GM18868 (cell line): ENCODE results near the gene ZNF83.
"Not testable (repeated sequence)": the region's sequence is repeated elsewhere in the genome, so short reads cannot be mapped to it uniquely, and the experiment has no call there.

Experiments
- ATAC-seq: cut with Tn5 transposase; IDR thresholded peaks from one replicate; pipeline ENCODE4 v1.9.1; 2021; ENCODE audit warnings: mild to moderate bottlenecking, moderate library complexity; ENCODE audit not compliant: unreplicated experiment

The ZNF83 gene

GRCh38 chr19:52637718-52638585 lies at the start of gene ZNF83:
ZNF83 (minus strand) TSS chr19:52638355.
- ATAC-seq = peak; percentile 80

- no peak for ATAC-seq
These were observed 49.5 kb upstream of the ZNF83 start for GRCh38 chr19:52687684-52688083.

GRCh38 chr19:52685811-52686210 lies 47.7 kb upstream of the ZNF83 start:
- ATAC-seq = no peak

GRCh38 chr19:52681216-52681615 lies 43.1 kb upstream of the ZNF83 start:
- not testable (repeated sequence) for ATAC-seq

- no peak for ATAC-seq
These were observed 41.4 kb upstream of the ZNF83 start for GRCh38 chr19:52679598-52679997.

GRCh38 chr19:52675239-52675638 lies 37.1 kb upstream of the ZNF83 start:
- not testable (repeated sequence) for ATAC-seq

GRCh38 chr19:52673014-52673413 lies 34.9 kb upstream of the ZNF83 start:
- ATAC-seq = no peak

GRCh38 chr19:52670046-52670445 lies 31.9 kb upstream of the ZNF83 start:
- no peak for ATAC-seq

- ATAC-seq = no peak
These were observed 31.4 kb upstream of the ZNF83 start for GRCh38 chr19:52669586-52669985.

GRCh38 chr19:52667972-52668371 lies 29.8 kb upstream of the ZNF83 start:
- ATAC-seq = no peak

- ATAC-seq = no peak
These were observed 28.4 kb upstream of the ZNF83 start for GRCh38 chr19:52666506-52666905.

GRCh38 chr19:52665529-52665928 lies 27.4 kb upstream of the ZNF83 start:
- ATAC-seq = no peak

GRCh38 chr19:52665027-52665426 lies 26.9 kb upstream of the ZNF83 start:
- ATAC-seq = no peak

GRCh38 chr19:52664461-52664860 lies 26.3 kb upstream of the ZNF83 start:
- no peak for ATAC-seq

- ATAC-seq = no peak
These were observed 24.5 kb upstream of the ZNF83 start for GRCh38 chr19:52662631-52663030.

- no peak for ATAC-seq
These were observed 22.8 kb upstream of the ZNF83 start for GRCh38 chr19:52660981-52661380.

- ATAC-seq = no peak
These were observed 20.9 kb upstream of the ZNF83 start for GRCh38 chr19:52659013-52659412.

- no peak for ATAC-seq
These were observed 20.4 kb upstream of the ZNF83 start for GRCh38 chr19:52658595-52658994.

- ATAC-seq = no peak
These were observed 15.0 kb upstream of the ZNF83 start for GRCh38 chr19:52653161-52653560.

GRCh38 chr19:52651956-52652355 lies 13.8 kb upstream of the ZNF83 start:
- no peak for ATAC-seq

- no peak for ATAC-seq
These were observed 10.3 kb upstream of the ZNF83 start for GRCh38 chr19:52648336-52649016.

- no peak for ATAC-seq
These were observed 8.5 kb upstream of the ZNF83 start for GRCh38 chr19:52646571-52647217.
